Measurements from ENCODE around the gene CFAP119.

The CFAP119 gene

GRCh38 chr16:30715750-30716445, 46.0 kb downstream of the CFAP119 start:
- TF ChIP-seq EZH2 (IDR thresholded peaks at IDR 0.05; ENCODE audit: borderline replicate concordance, low read depth, low read length, severe bottlenecking) (no peak), CTCF (IDR thresholded peaks at IDR 0.05; ENCODE audit: borderline replicate concordance, extremely low read depth, low read length, poor library complexity, severe bottlenecking) (no peak)
- H3K9ac ChIP-seq (ENCODE audit: low read depth, low read length) = no peak overlapping the region
- H4K20me1 ChIP-seq (ENCODE audit: insufficient read depth, low read length) = peaks cover 37% of the 10 kb centered on the region
- H3K27ac ChIP-seq (ENCODE audit: low read length) = no peak overlapping the region
- no peaks in the 10 kb centered on the region for H3K9me3 ChIP-seq (ENCODE audit: insufficient read depth, low read length, severe bottlenecking)
- peaks cover 4% of the 10 kb centered on the region; the same call in 1 of the 2 replicates for H3K4me1 ChIP-seq (ENCODE audit: insufficient read depth, low read length)
- H2AFZ ChIP-seq (ENCODE audit: low read depth, low read length) = no peak overlapping the region
- no peak overlapping the region for H3K4me2 ChIP-seq (ENCODE audit: insufficient read depth, low read length)
- peaks cover 93% of the 10 kb centered on the region for H3K36me3 ChIP-seq (ENCODE audit: insufficient read depth, low read length)
- H3K27me3 ChIP-seq (ENCODE audit: insufficient read depth, low read length, poor library complexity) = no peaks in the 10 kb centered on the region
- ATAC-seq (ENCODE audit: insufficient read depth, low read depth) (0 out of 3 replicates have a peak, but pooled peaks have one; percentile 44), DNase-seq (no peak)
- peaks cover 68% of the 10 kb centered on the region for H3K79me2 ChIP-seq (ENCODE audit: insufficient read depth, low read length)
- H3K4me3 ChIP-seq (ENCODE audit: low read depth in 1 of 2, low read length in 2 of 2) = no peak overlapping the region

GRCh38 chr16:30711712-30712111, 50.1 kb downstream of the CFAP119 start:
- no peak overlapping the region for H3K4me2 ChIP-seq (ENCODE audit: insufficient read depth, low read length)
- peaks cover 31% of the 10 kb centered on the region for H4K20me1 ChIP-seq (ENCODE audit: insufficient read depth, low read length)
- ATAC-seq (ENCODE audit: insufficient read depth, low read depth) = no peak
- no peak for TF ChIP-seq EZH2 (IDR thresholded peaks at IDR 0.05; ENCODE audit: borderline replicate concordance, low read depth, low read length, severe bottlenecking)
- no peak for TF ChIP-seq CTCF (IDR thresholded peaks at IDR 0.05; ENCODE audit: borderline replicate concordance, extremely low read depth, low read length, poor library complexity, severe bottlenecking)
- no peak overlapping the region for H3K27ac ChIP-seq (ENCODE audit: low read length)
- H3K9me3 ChIP-seq (ENCODE audit: insufficient read depth, low read length, severe bottlenecking) = no peaks in the 10 kb centered on the region
- no peak for DNase-seq
- peaks cover 97% of the 10 kb centered on the region for H3K36me3 ChIP-seq (ENCODE audit: insufficient read depth, low read length)
- H3K27me3 ChIP-seq (ENCODE audit: insufficient read depth, low read length, poor library complexity) = no peaks in the 10 kb centered on the region
- no peak overlapping the region for H3K4me3 ChIP-seq (ENCODE audit: low read depth in 1 of 2, low read length in 2 of 2)
- H3K9ac ChIP-seq (ENCODE audit: low read depth, low read length) = no peak overlapping the region
- no peak overlapping the region for H2AFZ ChIP-seq (ENCODE audit: low read depth, low read length)
- H3K79me2 ChIP-seq (ENCODE audit: insufficient read depth, low read length) = peaks cover 49% of the 10 kb centered on the region
- peaks cover 4% of the 10 kb centered on the region; the same call in 1 of the 2 replicates for H3K4me1 ChIP-seq (ENCODE audit: insufficient read depth, low read length)

- Histone ChIP-seq H2AFZ (ENCODE audit: low read depth, low read length) (no peak overlapping the region), H3K9me3 (ENCODE audit: insufficient read depth, low read length, severe bottlenecking) (no peaks in the 10 kb centered on the region), H3K27me3 (ENCODE audit: insufficient read depth, low read length, poor library complexity) (no peaks in the 10 kb centered on the region), H3K4me2 (ENCODE audit: insufficient read depth, low read length) (no peak overlapping the region), H3K36me3 (ENCODE audit: insufficient read depth, low read length) (peaks cover 97% of the 10 kb centered on the region), H3K79me2 (ENCODE audit: insufficient read depth, low read length) (peaks cover 45% of the 10 kb centered on the region), H3K4me1 (ENCODE audit: insufficient read depth, low read length) (peaks cover 3% of the 10 kb centered on the region; the same call in 1 of the 2 replicates), H4K20me1 (ENCODE audit: insufficient read depth, low read length) (peaks cover 26% of the 10 kb centered on the region), H3K27ac (ENCODE audit: low read length) (no peak overlapping the region), H3K4me3 (ENCODE audit: low read depth in 1 of 2, low read length in 2 of 2) (no peak overlapping the region), H3K9ac (ENCODE audit: low read depth, low read length) (no peak overlapping the region)
- no peak for TF ChIP-seq CTCF (IDR thresholded peaks at IDR 0.05; ENCODE audit: borderline replicate concordance, extremely low read depth, low read length, poor library complexity, severe bottlenecking)
- no peak for TF ChIP-seq EZH2 (IDR thresholded peaks at IDR 0.05; ENCODE audit: borderline replicate concordance, low read depth, low read length, severe bottlenecking)
- DNase-seq (no peak), ATAC-seq (ENCODE audit: insufficient read depth, low read depth) (no peak)
Observed at GRCh38 chr16:30710971-30711370, 50.9 kb downstream of the CFAP119 start.
